ACC112 (cell line): Measurements from ENCODE around the gene ZNF503.

Experiments
- H2AFZ ChIP-seq: fragments of 200-600 bp; sonication (generic); one replicate; pipeline ENCODE4 v1.6.0; 2017; ENCODE audit warnings: antibody characterized with exemption, low read length; ENCODE audit not compliant: unreplicated experiment
- H3K27ac ChIP-seq: fragments of 200-600 bp; sonication (generic); 2 replicates; pipeline ENCODE4 v1.5.1; 2014; ENCODE audit warnings: low read depth, mild to moderate bottlenecking, antibody characterized with exemption, low read length, moderate library complexity
- H3K27me3 ChIP-seq: fragments of 200-600 bp; sonication (generic); 2 replicates; pipeline ENCODE4 v1.6.1; 2014; ENCODE audit warnings: mild to moderate bottlenecking, antibody characterized with exemption, low read length, moderate library complexity, mixed read lengths; ENCODE audit not compliant: insufficient read depth
- H3K36me3 ChIP-seq: fragments of 200-600 bp; sonication (generic); 2 replicates; pipeline ENCODE4 v1.6.1; 2016; ENCODE audit warnings: mild to moderate bottlenecking, antibody characterized with exemption, low read length, moderate library complexity, mixed read lengths; ENCODE audit not compliant: insufficient read depth
- H3K4me1 ChIP-seq: fragments of 200-600 bp; sonication (generic); one replicate; pipeline ENCODE4 v1.6.1; 2016; ENCODE audit warnings: low read length, mixed read lengths; ENCODE audit not compliant: insufficient read depth, unreplicated experiment, control insufficient read depth
- H3K4me3 ChIP-seq: fragments of 200-600 bp; sonication (generic); 2 replicates; pipeline ENCODE4 v1.5.1; 2014; ENCODE audit warnings: mild to moderate bottlenecking, low read depth, low read length
- H3K79me2 ChIP-seq: fragments of 200-600 bp; sonication (generic); one replicate; pipeline ENCODE4 v1.6.0; 2016; ENCODE audit warnings: low read length; ENCODE audit not compliant: control insufficient read depth, unreplicated experiment, insufficient read depth

The ZNF503 gene

GRCh38 chr10:75418712-75419111 is 17.1 kb upstream of the ZNF503 start:
- no peaks in the 10 kb centered on the region for H3K79me2 ChIP-seq
- H3K4me3 ChIP-seq = no peak overlapping the region
- H2AFZ ChIP-seq = no peak overlapping the region
- H3K27ac ChIP-seq = no peak overlapping the region
- H3K4me1 ChIP-seq = no peaks in the 10 kb centered on the region
- H3K27me3 ChIP-seq = no peaks in the 10 kb centered on the region
- H3K36me3 ChIP-seq = no peaks in the 10 kb centered on the region

DNA sequence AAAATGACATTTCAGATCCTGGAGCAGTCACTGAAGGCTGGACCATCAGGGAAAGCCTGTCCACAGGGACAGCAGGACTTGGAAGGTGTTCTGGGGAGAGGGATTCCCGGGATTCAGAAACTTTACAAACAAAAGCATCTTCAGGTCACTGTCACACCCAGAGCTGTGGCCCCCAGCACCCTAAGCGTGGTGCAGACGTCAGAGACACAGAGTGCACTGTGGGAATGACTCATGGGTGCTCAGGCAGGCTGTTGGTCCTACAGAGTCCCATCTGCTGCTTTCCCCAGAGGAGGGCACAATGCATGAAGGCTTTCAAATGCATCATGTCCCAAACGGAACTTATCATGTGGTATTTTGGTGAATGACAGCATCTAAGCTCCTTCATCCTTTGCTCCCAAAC is 16.7 kb upstream of the ZNF503 start:
- H3K36me3 ChIP-seq = no peaks in the 10 kb centered on the region
- H3K4me3 ChIP-seq = no peak overlapping the region

DNA sequence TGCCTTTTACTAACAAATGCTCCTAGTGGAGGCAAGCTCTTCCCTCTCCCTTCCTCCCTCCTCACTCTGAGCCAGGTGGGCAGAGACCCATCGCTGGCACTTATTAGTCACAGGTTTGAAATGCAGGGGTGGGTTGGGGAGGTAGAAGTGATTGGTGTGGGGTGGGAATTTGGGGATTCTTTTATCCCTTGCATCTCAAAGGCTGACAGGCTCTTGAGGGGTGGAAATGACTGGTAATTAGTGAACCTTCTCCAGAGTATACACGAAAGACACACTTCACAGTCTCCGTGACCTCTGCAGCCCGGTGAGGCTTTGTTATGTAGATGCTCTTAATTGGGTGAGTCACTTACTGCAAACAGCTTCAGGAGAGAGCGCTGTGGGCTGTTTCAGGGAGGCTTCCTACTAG is 16.0 kb upstream of the ZNF503 start:
- Histone ChIP-seq H2AFZ (no peak overlapping the region), H3K4me3 (no peak overlapping the region), H3K27me3 (no peaks in the 10 kb centered on the region), H3K4me1 (no peaks in the 10 kb centered on the region), H3K79me2 (no peaks in the 10 kb centered on the region), H3K27ac (no peak overlapping the region), H3K36me3 (no peaks in the 10 kb centered on the region)

More for the DNA sequence above, 16.7 kb upstream of the ZNF503 start:
- Histone ChIP-seq H3K27ac (no peak overlapping the region), H3K79me2 (no peaks in the 10 kb centered on the region), H3K4me1 (no peaks in the 10 kb centered on the region), H3K27me3 (no peaks in the 10 kb centered on the region), H2AFZ (no peak overlapping the region)

DNA sequence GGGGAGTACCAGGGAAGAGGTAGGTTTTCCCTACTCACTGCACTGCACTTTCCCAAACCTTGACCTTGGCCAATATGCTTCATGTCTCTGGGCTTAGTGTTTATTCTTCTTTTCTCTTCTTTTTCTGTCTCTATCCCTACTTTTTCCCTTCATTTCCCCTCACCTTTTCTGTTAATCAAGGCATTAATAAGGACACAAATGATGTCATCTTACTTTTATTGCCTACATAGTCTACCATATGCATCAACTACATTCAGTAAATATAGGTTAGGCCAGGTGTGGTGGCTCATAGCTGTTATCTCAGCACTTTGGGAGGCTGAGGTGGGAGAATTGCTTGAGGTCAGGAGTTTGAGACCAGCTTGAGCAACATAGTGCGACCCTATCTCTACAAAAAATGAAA is 13.0 kb upstream of the ZNF503 start:
- Histone ChIP-seq H3K4me1 (no peaks in the 10 kb centered on the region), H3K27me3 (no peaks in the 10 kb centered on the region)

GRCh38 chr10:75410132-75411005 is 8.8 kb upstream of the ZNF503 start:
- peaks cover 6% of the 10 kb centered on the region for H3K79me2 ChIP-seq
- no peak overlapping the region for H2AFZ ChIP-seq
- H3K27ac ChIP-seq = no peak overlapping the region
- H3K27me3 ChIP-seq = no peaks in the 10 kb centered on the region
- H3K36me3 ChIP-seq = no peaks in the 10 kb centered on the region
- H3K4me3 ChIP-seq = no peak overlapping the region
- H3K4me1 ChIP-seq = peaks cover 3% of the 10 kb centered on the region

More for the DNA sequence above, 13.0 kb upstream of the ZNF503 start:
- Histone ChIP-seq H2AFZ (no peak overlapping the region), H3K36me3 (no peaks in the 10 kb centered on the region), H3K79me2 (no peaks in the 10 kb centered on the region), H3K4me3 (no peak overlapping the region), H3K27ac (no peak overlapping the region)

DNA sequence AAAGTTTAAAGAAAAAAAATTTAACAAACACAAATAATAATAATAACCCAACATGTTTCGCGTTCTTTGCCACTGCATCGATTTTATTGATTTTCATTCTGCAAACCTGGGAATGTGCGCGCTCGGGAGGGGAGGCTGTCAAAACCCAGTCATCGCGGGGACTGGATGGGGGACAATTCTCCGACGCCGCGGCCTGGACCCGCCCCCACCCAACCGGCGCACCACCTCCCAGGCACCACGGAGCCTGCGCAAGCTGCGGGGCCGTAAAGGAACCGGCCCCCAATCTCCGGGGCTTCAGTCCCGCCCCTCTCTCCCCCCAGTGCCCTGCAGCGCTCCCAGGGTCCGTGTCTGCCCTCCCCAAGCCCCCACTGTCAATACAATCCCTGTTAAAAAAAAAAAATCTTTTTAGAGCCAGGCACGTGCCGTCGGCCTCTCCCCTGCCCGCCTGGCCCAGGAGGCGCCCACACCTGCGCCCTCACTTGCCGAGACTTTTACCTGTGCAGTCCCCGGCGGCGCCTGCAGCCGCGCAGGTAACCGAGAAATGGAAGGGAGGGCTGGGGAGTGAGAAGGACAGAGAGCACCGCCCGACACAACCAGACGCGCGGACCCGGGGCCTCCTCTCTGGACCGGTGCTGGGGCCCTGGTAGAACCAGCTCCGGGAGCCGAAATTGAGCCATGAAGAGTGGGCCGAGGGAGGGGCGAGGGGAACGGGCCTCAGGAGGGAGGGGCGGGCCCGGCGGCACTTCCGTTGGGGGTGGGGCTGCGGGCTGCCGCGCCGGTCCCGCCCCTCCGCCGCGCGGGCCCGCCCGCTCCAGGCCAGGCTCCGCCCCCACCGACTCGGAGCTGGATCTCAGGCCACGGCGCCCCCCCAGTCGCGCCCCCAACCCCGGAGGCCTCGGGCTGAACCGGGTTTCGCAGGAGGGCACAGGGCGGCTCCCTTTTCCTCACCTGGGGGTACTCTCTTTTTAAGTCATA is 7.6 kb upstream of the ZNF503 start:
- peak overlapping the region; percentile 89 for H3K4me3 ChIP-seq
- peaks cover 10% of the 10 kb centered on the region for H3K79me2 ChIP-seq
- peak overlapping the region; percentile 24; the same call in 1 of the 2 replicates for H3K27ac ChIP-seq
- H3K27me3 ChIP-seq = no peaks in the 10 kb centered on the region
- H2AFZ ChIP-seq = peak overlapping the region; percentile 79
- no peaks in the 10 kb centered on the region for H3K36me3 ChIP-seq
- H3K4me1 ChIP-seq = peaks cover 4% of the 10 kb centered on the region

- peak overlapping the region; percentile 24; the same call in 1 of the 2 replicates for H3K27ac ChIP-seq
- peak overlapping the region; percentile 89 for H3K4me3 ChIP-seq
These were observed 6.9 kb upstream of the ZNF503 start for GRCh38 chr10:75408509-75408875.

GRCh38 chr10:75407713-75408508 is 6.3 kb upstream of the ZNF503 start:
- Histone ChIP-seq H3K4me1 (peaks cover 6% of the 10 kb centered on the region), H3K4me3 (peak overlapping the region; percentile 89), H3K79me2 (peaks cover 10% of the 10 kb centered on the region), H3K27ac (peak overlapping the region; percentile 24), H2AFZ (peak overlapping the region; percentile 67), H3K36me3 (no peaks in the 10 kb centered on the region), H3K27me3 (no peaks in the 10 kb centered on the region)

More at GRCh38 chr10:75408509-75408875, 6.9 kb upstream of the ZNF503 start:
- Histone ChIP-seq H3K36me3 (no peaks in the 10 kb centered on the region), H3K79me2 (peaks cover 10% of the 10 kb centered on the region), H2AFZ (peak overlapping the region; percentile 67), H3K27me3 (no peaks in the 10 kb centered on the region), H3K4me1 (peaks cover 6% of the 10 kb centered on the region)

DNA sequence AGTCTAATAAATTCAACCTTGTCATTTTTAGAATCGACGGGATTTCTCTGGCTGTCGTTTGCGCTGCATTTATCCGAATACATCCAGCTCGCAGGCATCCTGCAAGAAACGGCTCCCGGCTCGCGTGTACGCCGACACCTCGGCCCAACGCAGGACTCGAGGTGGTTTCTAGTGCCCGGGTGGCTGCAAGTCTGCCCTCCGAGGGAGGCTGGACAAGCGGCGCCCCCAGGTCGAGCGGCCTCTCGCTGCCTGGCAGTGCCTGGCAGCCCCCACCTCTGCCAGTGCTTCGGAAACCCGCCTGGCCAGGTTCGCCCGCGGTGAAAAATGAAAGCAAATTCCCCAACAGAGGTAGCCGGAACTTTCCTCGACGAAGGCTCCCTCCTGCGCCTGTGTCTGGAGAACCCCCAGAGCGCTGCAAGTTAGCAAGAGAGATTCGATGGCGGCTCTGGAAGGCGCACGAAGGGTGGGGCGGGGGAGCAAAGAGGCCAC is 5.7 kb upstream of the ZNF503 start:
- Histone ChIP-seq H3K27me3 (no peaks in the 10 kb centered on the region), H3K27ac (peak overlapping the region; percentile 24), H3K79me2 (peaks cover 10% of the 10 kb centered on the region), H3K4me3 (peak overlapping the region; percentile 89), H3K36me3 (no peaks in the 10 kb centered on the region), H2AFZ (peak overlapping the region; percentile 67), H3K4me1 (peaks cover 6% of the 10 kb centered on the region)
